T-helper 1 cell treated with Interleukin-12 subunit alpha and Interleukin-12 subunit beta and Interleukin-4 antibody, amounts not matched to agents 30 ng/mL and 1 ng/mL, for 36 hours (primary cell): ENCODE measurements around the gene GALNT9. TPM values are rescaled to one million over a fixed set of nuclear protein-coding genes. Genes with fewer than 3 reads are reported as not detected.

Experiments
- intact Hi-C: fragments of 100-400 bp; cut with micrococcal nuclease; formaldehyde crosslinking; loops from one replicate; pipeline ENCODE4 v1.15.1; 2024
- total RNA-seq: library from RNA; stranded (reverse); gene quantifications from 2 replicates; pipeline ENCODE4 v1.2.3, GENCODE V29; 2022

The GALNT9 gene
- total RNA-seq, 1 donor from 2014 or later: not detected

DNA sequence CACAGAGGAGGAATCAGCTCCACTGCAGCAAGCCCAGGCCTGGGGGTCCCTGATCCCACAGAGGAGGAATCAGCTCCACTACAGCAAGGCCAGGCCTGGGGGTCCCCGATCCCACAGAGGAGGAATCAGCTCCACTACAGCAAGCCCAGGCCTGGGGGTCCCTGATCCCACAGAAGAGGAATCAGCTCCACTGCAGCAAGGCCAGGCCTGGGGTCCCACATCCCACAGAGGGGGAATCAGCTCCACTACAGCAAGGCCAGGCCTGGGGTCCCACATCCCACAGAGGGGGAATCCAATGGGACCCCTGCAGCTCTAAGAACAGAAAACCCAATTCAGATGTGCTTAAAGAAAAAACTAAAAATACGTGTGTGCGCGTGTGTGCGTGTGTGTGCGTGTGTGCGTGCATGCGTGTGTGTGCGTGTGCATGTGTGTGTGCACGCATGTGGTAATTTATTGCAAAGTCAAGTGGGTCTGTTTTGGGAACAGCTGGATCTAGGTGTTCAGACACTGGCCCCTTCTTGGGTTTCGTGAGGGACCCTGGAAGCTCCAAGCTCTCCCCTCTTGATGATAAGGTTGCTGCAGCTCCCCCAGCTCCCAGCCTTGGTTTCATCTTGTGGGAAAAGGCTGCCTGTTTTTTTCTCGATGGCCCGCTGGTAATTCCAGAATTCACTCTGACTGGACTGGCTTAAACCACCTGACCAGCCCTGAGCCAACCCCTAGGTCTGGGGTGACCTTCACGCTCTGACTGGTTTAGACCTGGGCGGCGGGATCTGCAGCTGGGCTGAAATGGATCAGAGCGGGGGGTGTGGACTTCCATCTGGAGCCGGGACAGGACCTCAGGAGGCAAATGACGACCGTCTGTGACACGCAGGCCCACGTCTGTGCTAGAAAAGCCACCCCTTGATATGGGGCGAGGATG is 47.1 kb downstream of the GALNT9 start:
- intact Hi-C loops: no loop called here

DNA sequence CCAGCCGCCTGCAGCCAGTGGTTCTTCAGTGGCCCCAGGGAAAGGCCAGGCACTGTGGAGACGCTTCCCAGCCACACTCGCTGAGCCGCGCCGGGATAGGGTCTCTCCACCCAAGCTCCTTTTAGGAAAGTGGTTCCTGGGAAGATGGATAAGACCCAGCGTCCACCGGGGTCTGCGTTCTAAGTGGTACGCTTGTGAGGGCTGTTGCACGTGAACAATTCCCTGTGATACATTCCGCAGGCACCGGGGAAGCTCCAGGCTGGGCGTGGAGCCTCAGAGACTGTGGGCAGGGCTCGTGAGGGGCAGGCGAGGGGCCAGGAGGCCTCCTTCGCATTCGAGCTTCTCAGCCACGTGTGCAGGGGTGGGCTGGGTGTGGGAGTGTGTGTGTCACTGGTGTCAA is 48.4 kb downstream of the GALNT9 start:
- intact Hi-C loops: no loop called here

DNA sequence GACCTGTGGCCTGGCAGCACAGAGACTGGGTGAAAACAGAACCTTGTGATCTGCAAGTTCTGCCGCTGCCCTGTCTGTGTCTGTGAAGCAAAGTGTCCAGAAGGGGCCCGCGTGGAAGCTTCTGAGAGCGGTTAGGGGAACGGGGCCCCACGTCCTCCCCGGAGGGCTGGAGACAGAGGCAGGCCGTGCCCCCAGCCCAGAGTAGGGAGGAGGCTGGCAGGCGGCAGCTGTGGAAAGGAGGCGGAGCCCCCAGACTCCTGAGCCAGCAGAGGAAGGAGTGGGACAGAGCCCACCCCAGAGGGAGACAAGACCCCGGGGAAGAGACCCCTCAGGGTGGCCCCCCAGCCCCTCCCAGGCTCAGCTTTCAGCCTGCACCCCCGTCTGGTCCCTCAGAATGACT is 49.0 kb downstream of the GALNT9 start:
- intact Hi-C loops: no loop called here

DNA sequence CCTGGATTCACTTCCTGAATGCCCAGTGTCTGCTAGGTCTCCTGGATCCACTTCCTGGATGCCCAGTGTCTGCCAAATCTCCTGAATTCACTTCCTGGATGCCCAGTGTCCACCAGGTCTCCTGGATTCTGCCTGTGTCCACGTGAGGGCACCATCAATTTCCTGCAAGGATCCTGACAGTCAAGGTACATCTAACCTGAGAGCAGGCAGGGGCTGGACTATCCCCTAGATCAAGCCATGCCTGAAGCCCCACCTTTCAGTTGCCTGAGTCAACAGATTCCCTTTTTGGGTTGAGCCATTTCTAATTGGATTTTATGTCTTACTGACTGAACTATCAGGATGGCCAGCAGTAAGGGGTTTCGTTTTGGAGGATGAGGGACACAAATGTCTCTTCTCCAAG is 49.5 kb downstream of the GALNT9 start:
- intact Hi-C loops: no loop called here

DNA sequence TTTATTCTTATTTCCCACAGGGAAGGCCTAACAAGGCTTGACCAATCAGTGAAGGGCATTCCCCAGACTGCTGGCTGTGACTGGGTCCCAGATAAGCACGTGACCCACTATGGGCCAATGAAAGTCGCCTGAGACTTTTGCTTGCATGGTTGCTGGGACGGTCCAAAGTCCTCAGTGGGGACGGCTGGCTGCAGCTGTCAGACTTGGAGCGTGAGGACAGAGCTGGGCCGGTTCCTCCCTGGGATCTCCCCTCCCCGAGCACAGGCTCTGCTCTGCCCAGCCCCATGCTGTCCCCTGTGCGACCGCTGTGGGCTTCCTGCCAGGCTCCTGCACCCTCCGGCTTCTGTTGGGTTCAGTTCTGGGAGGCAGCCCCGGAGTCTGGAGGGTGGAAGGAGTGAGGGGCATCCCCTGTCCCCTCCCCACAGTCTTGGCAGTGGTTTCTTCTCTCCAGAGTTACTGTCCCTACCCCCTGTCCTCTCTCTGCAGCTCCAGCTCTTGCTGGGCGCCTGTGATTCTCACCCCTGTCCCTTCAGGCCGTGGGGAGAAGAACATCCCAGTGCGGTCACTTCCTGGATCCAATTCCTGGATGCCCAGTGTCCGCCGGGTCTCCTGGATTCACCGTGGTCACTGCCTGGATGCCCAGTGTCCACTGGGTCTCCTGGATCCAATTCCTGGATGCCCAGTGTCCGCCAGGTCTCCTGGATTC is 50.1 kb downstream of the GALNT9 start:
- intact Hi-C loops: no loop called here

DNA sequence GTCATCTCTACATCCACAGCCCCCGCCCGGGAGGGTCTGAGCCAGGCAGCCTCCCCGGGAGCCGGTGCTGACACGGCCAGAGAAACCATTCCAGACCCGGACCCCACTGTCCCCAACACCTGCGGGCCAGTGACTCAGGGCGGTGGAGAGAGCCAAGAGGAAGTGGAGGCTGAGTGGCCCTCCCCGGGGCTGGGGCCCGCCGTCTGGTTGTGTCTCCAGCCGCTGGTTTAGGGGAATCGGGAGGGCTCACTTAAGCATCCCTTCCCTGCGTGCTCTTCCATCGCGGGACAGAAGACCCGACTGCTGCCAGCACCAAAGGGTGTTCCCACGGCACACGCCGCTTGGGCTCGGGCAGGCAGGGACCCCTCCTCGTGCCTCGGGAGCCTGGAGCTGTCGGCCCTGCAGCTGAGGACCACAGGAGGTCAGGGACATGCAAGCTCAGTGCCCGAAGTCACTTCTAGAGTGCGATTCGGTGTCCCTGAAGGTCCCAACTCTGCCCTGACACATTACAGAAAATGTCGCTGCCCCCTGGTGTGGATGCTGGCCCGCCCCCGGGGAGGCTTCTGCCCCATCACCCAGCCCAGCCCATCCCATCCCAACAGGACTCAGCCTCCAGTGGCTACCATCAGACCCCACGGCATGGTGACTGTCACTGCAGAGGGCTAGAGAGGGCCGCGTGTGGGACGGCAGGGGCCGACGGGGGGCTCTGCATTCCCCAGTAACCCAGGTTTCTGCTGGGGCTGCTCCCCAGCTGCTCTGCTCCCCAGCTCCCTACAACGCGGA is 50.8 kb downstream of the GALNT9 start:
- intact Hi-C loops: no loop called here

DNA sequence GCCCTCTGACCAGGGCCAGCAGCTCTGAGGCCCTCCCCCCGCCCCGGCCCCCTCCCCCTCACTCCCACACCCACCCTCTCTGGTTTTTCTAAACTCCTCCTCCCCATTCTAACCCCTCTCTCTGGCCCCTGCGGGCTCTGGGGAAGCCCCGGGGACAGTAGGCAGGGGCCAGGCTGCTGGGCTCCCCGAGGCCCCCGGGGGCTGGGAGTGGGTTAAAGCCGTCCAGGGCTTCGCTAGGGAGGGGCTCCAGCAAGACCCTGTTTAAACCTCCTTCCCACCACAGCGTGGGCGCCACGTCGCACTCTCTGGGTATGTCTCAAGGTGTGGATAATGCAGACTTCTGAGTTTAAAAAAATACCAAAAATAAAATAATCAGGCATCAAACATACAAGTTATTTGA is 51.4 kb downstream of the GALNT9 start:
- intact Hi-C loops: no loop called here

DNA sequence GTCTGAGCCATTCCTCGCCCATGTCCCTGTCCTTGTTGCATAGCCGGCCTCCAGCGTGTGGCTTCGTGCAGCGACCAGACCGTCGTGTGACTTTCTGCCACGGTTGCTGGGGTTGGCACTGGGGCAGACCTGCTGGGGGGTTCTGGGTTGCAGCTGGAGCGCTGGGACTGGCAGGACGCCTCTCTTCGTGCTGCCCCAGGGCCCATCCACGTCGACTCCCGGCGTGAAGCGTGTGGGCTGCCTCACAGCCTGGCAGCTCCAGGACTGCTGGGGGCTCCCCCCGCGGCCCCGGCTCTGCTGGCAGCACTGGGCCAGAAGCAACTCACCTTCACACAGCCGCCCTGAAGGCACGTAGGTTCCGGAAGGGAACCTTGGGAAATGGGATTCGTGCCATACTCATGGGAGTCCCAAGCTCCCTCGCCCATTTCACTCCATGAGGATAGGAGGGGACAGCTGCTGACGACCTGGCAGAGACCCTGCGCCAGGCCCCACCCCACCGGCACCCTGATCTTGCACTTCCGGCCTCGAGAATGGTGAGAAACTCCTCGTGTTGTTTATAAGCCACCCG is 51.9 kb downstream of the GALNT9 start:
- intact Hi-C loops: no loop called here

DNA sequence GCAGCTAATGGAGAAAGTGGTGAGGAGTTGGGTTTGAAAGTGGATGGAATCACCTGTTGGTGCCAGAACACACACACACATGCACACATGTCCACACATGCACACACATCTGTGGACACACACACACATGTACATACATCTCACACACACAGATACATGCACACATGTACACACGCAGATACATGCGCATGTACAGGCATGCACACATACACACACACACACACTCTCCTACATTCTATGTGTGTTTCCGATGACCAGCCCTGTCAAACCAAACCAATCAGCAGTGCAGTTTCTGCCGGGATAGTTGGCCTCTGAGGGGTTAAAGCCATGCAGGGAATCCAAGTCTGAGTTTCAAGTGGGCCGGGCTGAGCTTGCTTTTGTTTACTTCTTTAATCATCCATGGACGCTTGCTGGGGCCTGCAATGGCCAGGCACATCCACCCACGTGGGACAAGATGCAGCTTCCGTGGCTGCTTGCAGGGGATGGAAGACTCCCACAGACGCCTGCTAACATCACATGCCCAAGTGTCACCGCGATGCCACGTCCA is 52.5 kb downstream of the GALNT9 start:
- intact Hi-C loops: no loop called here

DNA sequence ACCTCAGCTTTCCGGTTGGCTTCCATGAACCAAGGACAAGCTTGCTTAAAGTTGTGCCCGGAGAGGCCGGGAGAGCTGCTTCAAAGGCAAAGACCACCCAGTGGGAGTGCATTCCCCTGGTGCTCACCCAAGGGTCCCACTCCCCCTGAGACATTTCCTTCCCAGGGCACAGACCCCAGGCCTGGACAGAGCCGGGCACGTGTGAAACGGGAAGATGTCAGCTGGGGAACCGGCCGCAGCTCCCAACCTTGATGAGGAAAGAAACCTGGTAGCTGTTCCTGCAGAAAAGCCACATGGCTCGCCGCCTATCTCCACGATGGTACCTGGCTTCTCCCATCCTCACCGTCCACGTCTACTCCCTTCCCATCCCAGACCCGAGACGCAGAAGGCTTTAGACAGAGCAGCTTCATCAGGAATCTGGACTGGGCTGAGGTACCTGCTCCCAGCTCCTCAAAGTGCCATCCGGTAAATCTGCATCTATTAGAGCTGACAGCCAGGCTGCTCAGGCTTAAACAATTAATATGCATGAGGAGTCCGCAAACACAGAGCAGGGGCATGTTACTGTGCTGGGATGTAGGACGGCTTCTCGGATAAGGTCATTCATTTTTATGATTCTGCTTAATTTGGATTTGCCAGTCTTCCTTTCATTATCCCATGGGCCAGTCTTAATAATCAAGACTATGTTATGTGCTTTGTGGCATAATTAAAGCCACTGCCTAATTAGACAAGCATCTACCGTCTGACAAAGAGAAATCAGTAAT is 53.1 kb downstream of the GALNT9 start:
- intact Hi-C loops: no loop called here

DNA sequence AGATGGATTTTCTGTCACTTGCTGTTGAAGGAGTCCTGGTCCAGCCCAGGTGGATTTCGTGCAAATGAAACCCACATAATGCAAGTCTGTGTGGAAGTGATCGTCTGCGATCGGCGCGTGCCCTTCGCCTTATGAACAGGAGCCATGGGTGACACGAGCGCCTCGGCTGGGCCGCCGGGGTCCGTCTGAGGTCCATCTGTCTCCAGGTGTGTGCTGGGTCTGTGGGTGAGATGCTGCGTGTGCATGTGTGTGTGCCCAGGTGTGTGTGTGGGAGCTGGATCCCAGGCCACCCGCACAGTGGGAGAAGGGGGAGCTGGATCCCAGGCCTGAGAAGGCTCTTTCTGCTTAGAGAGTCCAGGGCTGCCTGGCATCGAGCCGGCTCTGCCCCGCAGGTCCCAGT is 53.8 kb downstream of the GALNT9 start:
- intact Hi-C loops: no loop called here

DNA sequence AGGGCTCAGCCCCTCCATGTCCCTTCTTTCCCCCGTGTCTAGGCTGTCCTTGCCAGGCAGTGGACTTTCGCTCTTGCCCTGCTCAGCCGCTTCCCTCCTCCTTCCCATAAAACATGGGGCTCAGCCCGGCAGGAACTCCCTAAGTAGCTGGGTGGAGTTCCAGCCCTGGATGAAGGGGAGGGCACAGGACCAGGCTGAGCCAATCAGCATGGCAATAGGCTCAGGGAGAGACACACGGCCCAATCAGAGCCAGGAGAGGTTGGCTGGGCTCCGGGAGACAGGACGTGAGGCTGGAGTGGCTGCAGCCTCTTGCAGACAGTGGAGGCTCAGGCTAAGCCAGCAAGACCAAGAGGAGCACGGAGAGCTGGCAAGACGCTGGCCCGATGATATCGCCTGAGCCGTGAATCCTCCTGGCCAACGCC is 54.3 kb downstream of the GALNT9 start:
- intact Hi-C loops: no loop called here

DNA sequence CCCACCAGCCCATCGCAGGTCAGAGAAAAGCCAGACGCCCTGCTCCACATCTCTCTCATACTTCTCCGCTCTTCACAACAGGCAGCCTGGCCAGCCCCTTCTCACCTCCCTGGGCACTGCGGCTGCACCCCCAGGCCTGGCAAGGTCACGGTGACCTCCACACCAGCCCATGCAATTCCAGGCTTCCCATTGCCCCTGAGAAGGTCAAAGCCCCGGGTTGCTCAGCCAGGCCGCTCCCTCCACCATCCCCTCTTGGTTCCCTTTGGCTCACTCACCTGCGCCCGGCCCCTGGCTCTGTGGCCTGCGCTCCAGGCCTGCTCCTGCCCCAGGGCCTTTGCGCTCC is 55.4 kb downstream of the GALNT9 start:
- intact Hi-C loops: no loop called here

DNA sequence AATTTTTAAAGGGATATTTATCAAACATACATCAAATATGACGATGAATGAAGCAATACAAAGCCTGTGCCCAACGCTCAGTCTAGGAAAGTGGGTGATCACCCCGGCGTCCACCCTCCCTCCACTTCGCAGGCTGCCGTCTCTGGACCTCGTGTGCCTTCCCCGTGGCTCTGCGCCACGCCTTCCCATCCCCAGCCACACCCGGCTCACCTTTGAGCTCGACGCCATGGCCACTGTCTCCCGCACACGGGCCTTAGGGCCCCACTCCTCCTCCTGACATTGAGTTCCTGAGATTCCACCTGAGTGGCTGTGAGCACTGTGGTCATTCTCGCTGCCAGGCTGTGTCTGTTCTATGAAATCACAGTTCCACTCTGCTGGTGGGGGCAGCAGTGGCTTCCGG is 56.7 kb downstream of the GALNT9 start:
- intact Hi-C loops: no loop called here

DNA sequence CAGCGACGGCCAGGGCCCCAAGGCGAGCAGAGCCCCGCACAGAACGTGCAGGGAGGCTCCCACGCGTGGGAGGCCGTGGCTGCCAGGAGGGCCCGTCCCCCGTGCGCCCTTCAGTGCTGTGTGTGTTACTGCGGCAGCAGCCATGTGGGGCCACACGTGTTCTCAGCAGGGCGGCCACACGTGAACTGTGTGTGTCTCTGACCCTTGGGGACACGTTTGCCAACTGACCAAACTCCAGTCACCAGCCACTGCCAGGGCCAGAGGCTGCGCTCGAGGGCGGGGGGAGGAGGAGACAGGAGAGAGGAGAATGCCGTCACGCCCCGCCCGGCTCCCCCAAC is 57.7 kb downstream of the GALNT9 start:
- intact Hi-C loops: no loop called here

DNA sequence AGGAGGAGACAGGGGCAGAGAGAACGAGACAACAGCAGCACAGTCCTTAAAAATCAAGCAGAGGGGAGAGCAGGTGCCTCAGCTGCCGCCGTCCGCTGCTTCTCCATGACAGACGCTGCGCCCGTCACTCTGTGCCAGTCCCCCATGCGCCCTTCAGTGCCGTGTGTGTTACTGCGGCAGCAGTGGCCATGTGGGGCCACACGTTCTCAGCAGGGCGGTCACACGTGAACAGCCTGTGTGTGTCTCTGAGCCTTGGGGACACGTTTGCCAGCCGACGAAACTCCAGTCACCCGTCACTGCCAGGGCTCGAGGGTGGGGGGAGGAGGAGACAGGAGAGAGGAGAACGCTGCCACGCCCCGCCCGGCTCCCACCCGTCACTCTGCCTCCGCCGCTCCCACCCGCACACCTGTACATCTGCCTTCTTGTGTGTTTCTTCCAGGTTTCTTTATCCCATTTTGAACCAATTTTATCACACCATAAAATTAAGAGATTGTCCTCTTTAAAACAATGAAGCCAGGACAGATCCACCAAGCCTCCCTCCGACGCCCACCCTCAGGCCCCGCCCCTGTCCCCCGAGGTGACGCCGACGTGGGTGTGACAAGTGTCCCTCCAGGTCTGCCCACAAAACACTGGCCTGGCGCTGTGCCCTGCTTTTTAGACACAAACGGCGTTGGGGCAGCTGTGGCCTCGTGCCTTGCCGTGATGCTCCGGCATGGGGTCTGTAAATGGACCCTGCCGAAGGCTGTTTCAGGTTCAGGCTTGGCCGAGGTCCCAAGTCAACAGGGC is 58.2 kb downstream of the GALNT9 start:
- intact Hi-C loops: no loop called here

DNA sequence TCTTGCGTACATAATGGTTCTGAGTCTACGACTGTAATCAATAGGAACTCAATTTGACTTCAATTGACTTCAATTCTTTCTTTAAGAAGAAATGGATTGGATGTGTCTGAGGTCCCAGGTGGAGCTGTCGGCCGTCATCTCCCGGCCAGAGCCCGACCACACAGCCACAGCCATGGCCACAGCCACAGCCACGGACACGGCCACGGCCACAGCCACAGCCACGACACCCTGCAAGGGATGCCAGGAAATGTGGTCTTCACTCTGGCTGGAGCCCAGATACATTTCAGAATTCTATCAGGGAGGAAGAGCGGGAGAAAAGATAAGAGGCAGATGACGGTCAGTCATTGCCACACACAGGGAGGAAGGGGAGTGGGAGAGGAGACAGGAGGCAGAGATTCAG is 58.9 kb downstream of the GALNT9 start:
- intact Hi-C loops: no loop called here

DNA sequence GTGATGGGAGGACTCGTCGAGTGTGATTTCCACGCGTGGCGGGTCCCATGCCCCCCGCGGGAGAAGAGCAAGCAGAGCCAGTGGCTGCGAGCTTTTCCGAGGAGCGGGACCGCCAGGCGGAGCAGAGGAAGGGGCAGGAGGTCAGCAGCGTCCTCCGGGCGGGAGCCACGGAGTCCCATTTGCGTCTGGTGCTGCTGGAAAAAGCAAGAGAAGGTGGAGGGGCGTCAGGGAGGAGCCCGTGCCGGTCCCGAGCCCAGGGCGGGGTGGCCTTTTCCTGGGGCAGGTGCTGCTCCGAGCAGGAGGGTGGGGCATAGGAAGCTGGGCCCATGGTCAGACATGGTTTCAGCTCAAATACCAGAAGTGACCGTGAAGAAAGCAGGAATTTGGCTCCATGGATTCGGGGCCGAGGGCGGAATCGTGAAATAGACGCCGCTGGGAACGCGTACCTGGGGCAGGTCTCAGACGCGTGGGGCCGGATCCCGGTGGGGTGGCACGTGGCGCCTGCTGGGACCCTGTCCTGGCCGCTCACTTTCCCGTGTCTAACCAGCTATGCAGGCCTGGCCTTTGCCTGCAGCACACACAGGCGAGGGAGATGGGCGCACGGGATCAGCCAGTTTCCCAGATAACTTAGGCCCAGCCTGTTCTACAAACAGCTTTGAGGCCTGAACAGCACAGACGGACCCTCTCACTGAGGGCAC is 60.0 kb downstream of the GALNT9 start:
- intact Hi-C loops: loop anchor here (10.0 kb wide), 1 partner anchor 1055 kb away; no protein-coding TSS in a partner anchor

DNA sequence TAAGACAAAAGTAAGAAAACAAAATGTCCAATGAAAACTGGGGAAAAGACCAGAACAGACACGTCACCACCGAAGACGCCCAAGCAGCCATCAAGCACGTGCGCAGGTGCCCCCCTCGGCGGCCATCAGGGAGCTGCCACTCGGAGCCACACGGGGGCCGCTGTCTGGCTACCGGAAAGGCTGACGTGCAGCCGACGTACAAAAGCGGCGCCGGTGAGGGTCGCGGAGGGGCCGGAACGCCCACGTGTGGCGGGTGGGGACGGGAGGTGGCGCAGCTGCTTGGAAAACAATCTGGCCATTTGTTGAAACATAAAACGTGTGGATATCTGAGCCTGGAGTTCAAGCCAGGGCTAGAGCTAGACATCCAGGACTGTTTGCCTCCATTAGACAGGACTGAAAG is 60.7 kb downstream of the GALNT9 start:
- intact Hi-C loops: loop anchor here (10.0 kb wide), 1 partner anchor 1054 kb away; no protein-coding TSS in a partner anchor
